ENCODE measurements around the gene BAG5.

BAG5 gene

GRCh38 chr14:103559766-103560165 lies 2.7 kb downstream of the BAG5 start:
- TF ChIP-seq CTCF (IDR thresholded peaks at IDR 0.05; ENCODE audit: low read depth, low read length) = no peak
- no peak for TF ChIP-seq EZH2phosphoT487 (IDR thresholded peaks at IDR 0.05; ENCODE audit: low read depth)
- Histone ChIP-seq H3K27me3 (ENCODE audit: low read depth, low read length) (no peaks in the 10 kb centered on the region), H2AFZ (ENCODE audit: low read depth, low read length) (no peak overlapping the region), H3K9me3 (ENCODE audit: insufficient read depth, low read length) (no peaks in the 10 kb centered on the region), H3K4me1 (ENCODE audit: low read length) (peaks cover 16% of the 10 kb centered on the region), H3K27ac (ENCODE audit: low read length) (no peak overlapping the region), H4K20me1 (ENCODE audit: insufficient read depth, low read length) (peaks cover 34% of the 10 kb centered on the region), H3K9ac (ENCODE audit: low read length) (no peak overlapping the region), H3K4me3 (ENCODE audit: low read length) (no peak overlapping the region), H3K4me2 (ENCODE audit: low read length) (no peak overlapping the region), H3K79me2 (ENCODE audit: low read length) (peaks cover 74% of the 10 kb centered on the region), H3K36me3 (replicated peaks; ENCODE audit: low read depth, low read length) (peaks cover 29% of the 10 kb centered on the region)

GRCh38 chr14:103558071-103558882 lies 4.2 kb downstream of the BAG5 start:
- no peak overlapping the region for H3K9ac ChIP-seq (ENCODE audit: low read length)
- TF ChIP-seq CTCF (IDR thresholded peaks at IDR 0.05; ENCODE audit: low read depth, low read length) (no peak), EZH2phosphoT487 (IDR thresholded peaks at IDR 0.05; ENCODE audit: low read depth) (no peak)
- no peaks in the 10 kb centered on the region for H3K9me3 ChIP-seq (ENCODE audit: insufficient read depth, low read length)
- no peak overlapping the region for H3K27ac ChIP-seq (ENCODE audit: low read length)
- peaks cover 9% of the 10 kb centered on the region for H3K4me1 ChIP-seq (ENCODE audit: low read length)
- no peak overlapping the region for H3K4me2 ChIP-seq (ENCODE audit: low read length)
- no peaks in the 10 kb centered on the region for H3K27me3 ChIP-seq (ENCODE audit: low read depth, low read length)
- no peak overlapping the region for H3K4me3 ChIP-seq (ENCODE audit: low read length)
- H3K79me2 ChIP-seq (ENCODE audit: low read length) = peaks cover 61% of the 10 kb centered on the region
- H3K36me3 ChIP-seq (replicated peaks; ENCODE audit: low read depth, low read length) = peaks cover 29% of the 10 kb centered on the region
- H4K20me1 ChIP-seq (ENCODE audit: insufficient read depth, low read length) = peaks cover 34% of the 10 kb centered on the region
- no peak overlapping the region for H2AFZ ChIP-seq (ENCODE audit: low read depth, low read length)

GRCh38 chr14:103556946-103557758 lies 5.3 kb downstream of the BAG5 start:
- Histone ChIP-seq H3K27me3 (ENCODE audit: low read depth, low read length) (no peaks in the 10 kb centered on the region), H4K20me1 (ENCODE audit: insufficient read depth, low read length) (peaks cover 34% of the 10 kb centered on the region), H3K79me2 (ENCODE audit: low read length) (peaks cover 53% of the 10 kb centered on the region), H3K4me2 (ENCODE audit: low read length) (no peak overlapping the region), H3K27ac (ENCODE audit: low read length) (no peak overlapping the region), H3K9me3 (ENCODE audit: insufficient read depth, low read length) (no peaks in the 10 kb centered on the region), H3K4me1 (ENCODE audit: low read length) (peaks cover 9% of the 10 kb centered on the region), H2AFZ (ENCODE audit: low read depth, low read length) (no peak overlapping the region), H3K4me3 (ENCODE audit: low read length) (no peak overlapping the region), H3K36me3 (replicated peaks; ENCODE audit: low read depth, low read length) (peaks cover 29% of the 10 kb centered on the region), H3K9ac (ENCODE audit: low read length) (no peak overlapping the region)
- TF ChIP-seq CTCF (IDR thresholded peaks at IDR 0.05; ENCODE audit: low read depth, low read length) (no peak), EZH2phosphoT487 (IDR thresholded peaks at IDR 0.05; ENCODE audit: low read depth) (no peak)

Measured in OCI-LY3 (cell line).